Hepatocyte (in vitro differentiated cells): ENCODE data around the gene CACNA2D1.

ENCODE experiments used
- CTCF ChIP-seq: fragments of 200-600 bp; sonication (generic); IDR thresholded peaks from 2 replicates; pipeline ENCODE4 v1.5.1; 2016; ENCODE audit warnings: antibody characterized with exemption, mild to moderate bottlenecking; ENCODE audit not compliant: poor library complexity
- EZH2 ChIP-seq: fragments of 200-600 bp; sonication (generic); IDR thresholded peaks from 2 replicates; pipeline ENCODE4 v1.6.1; 2016; ENCODE audit warnings: antibody characterized with exemption, mild to moderate bottlenecking, borderline replicate concordance
- EZH2phosphoT487 ChIP-seq: fragments of 200-600 bp; sonication (generic); IDR thresholded peaks from one replicate; pipeline ENCODE4 v1.6.1; 2018; ENCODE audit warnings: antibody characterized with exemption, mild to moderate bottlenecking, low read depth, moderate library complexity; ENCODE audit not compliant: unreplicated experiment, severe bottlenecking

GRCh38 chr7:82210416-82211184 is 233.0 kb downstream of the CACNA2D1 start:
- TF ChIP-seq CTCF (no peak), EZH2phosphoT487 (no peak), EZH2 (no peak)
